NOMO-1 treated with dmso at 0.1 percent for 144 hours (cell line): ENCODE measurements around the gene DMD.
"Not testable (repeated sequence)": the region's sequence is repeated elsewhere in the genome, so short reads cannot be mapped to it uniquely, and the experiment has no call there.

Experiments
- DNase-seq: peaks from one replicate; lab custom pipeline; 2025; ENCODE audit not compliant: unreplicated experiment; lab: John Stamatoyannopoulos, UW

Gene DMD

DNA sequence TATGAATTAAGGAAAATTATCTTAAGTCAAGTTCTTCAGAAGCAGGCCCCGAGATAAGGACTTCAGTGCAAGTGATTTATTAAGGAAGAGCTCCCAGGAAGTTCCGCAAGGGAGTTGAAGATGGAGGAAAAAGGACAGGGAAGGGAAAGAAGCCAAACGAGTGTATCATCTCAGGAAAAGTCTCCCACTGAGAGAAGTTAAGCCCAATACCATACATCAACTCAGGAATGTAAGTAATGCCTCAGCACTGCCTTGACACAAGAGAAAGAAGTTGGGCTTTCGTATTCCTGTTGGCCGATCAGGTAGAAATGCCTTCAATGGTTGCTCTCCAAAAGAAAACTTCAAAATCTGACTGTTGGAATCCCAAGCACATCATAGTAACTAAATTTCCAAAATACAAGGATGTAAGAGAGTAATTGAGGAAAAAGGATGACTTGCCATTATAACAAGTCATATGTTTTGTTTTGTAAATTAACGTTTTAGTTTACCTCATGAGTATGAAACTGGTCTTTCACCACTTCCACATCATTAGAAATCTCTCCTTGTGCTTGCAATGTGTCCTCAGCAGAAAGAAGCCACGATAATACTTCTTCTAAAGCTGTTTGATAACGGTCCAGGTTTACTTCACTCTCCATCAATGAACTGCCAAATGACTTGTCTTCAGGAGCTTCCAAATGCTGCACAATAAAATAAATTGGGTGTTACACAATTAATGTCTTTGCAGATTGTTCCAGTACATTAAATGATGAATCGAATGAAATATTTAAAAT lies 566.7 kb downstream of the DMD start:
- DNase-seq = no peak

DNA sequence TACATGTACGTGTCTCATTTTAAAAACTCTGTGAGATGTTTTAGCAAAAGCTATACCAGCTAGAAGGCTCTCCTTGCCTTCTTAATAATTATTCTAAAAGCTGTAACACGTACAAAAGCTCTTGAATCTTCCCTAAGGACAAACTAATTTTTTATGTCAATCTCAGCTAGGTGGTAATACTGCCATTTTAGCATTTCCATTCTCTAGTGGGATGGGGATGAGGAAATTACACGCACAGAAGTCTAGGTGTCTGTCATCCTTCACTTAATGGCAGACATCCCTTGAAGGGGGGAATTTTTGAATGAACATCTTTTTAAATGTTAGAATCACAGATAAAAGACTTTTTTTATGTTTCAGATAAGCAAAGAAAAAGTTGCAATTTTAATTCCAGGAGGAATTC lies 569.1 kb downstream of the DMD start:
- no peak for DNase-seq

DNA sequence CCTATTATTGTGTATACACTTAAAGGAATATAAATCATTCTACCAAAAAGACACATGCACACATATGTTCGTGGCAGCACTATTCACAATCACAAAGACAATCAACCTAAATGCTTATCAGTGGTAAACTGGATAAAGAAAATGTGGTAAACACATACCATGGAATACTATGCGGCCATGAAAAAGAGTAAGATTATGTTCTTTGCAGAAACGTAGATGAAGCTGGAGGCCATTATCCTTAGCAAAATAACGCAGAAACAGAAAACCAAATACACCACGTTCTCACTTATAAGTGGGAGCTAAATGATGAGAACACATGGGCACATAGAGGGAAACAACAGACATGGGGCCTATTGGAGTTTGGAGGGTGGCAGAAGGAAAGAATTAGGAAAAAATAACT lies 593.2 kb downstream of the DMD start:
- DNase-seq = no peak

DNA sequence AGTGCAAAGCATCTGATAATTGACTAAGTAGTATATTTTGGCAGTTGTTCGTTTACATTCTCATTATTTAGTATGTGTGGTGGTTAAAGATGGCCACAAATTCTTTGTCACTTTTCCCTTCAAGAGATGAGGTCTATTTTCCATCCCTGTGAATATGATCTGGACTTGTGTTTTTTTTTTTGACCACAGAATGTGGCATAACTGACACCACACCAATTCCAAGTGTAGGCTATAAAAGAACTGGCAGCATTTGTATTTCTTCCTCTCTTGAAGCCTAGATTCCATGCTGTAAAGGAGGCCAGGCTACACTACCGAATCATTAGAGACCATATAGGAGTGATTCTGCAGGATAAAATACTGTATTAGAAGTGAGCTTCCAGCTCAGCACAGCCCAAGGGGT lies 596.6 kb downstream of the DMD start:
- DNase-seq = no peak

DNA sequence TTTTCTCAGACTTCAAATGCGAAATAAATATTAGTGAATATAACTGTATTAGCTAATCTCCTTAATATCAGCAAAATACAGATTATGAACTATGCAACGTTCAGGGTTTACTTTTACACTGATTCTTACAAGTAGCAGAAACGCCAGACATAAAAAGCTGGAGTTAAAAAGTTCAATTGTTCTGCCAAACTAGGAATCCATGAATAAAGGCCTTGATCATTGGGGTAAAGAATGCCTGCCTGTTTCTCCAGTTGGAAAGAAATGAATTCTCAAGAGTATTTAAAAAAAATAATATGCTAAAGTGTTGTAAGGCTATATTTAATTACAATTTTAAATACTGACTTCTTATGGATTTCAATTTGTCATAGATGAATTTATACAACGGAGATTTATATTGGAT lies 612.2 kb downstream of the DMD start:
- no peak for DNase-seq

DNA sequence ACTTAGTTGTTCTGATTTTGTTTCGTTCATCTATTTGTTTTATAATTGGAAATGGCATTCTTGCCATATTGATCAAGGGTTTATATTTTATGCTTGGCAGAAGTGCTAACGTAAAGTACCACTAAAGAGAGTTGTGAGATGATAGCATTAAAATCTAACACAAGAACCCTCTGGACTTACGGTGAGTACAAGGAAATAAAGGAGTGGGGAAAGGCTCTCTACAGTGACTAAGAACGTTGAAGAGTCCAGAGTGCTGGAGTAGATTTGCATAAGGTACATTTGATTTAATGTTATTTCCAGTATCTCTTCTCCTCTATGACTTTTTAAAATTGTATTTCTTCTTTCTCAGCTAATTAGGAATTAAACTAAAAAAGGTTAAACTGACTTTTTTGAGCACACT lies 612.6 kb downstream of the DMD start:
- no peak for DNase-seq

DNA sequence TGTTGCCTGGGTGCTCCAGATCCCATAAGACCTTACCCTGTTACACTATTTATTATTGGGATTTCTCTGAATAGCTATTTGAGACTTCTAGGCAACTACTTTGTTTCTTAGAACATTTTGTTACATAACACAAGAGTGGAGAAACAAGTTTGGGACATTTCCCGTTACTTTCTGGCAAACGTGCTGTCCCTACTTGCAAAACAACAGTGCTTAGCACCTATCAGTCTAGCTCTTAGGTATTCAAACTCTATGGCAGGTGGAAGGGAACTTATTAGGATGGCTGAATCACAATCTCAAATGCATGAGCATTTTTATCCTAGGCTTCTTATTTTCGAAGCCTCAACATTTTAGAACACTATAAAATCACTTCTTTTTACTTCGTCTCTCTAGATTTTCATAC lies 613.6 kb downstream of the DMD start:
- DNase-seq = no peak

DNA sequence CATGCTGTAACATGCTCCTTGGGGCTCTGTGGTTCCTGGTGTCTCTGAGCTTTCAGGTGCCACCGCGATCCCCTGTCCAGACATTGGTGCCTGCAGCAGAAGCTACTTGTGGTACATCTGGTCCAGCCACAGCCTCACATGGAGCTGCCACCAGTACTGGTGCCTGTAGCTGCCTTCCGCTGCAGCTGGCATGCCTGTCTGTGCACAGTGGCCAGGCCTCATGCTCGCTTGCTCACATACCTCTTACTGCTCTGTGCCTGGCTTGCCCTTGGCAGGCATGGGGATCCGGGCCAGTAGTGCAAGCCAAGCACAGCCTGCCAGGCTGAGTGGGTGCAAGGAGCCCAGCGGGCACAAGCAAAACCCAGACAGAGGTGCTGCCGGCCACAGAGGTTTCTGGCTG lies 618.6 kb downstream of the DMD start:
- DNase-seq = no peak

DNA sequence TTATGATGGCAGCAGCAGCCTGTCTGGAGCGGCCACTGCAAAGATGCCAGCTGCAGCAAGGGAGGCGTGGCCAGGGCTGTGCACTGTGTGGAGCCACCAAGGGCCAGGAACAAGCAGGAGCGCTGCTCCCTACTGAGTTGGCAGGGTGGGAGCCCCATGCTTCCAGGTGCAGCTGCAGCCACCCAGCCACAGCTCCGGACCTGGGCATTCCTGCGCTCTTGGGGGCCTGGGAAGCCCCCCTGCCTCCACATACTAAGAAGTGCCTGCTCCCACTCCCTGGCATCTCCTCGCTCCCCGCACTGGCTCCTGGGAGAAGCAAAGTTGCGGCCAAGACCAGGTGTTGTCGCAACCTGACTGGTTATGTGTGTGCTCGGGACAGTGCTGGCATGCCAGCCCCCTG lies 619.8 kb downstream of the DMD start:
- no peak for DNase-seq

DNA sequence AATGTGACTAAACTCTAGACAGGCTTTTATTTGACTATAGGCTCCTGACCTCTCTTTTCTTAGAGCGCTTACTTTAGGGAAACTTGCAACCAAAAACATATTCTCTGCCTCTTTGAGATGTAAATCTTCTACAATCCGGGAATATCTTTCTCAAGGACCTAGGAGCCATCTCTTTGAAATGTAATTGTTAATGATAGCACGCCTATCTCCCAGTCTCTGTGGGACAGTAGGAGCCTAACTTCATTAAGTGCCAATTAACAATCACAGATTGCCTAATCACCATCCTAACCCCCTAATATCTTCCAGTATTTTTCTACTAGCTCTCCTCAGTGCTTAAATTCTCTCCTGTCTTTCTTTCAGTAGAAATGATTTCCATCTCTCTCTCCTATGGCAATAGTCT lies 628.6 kb downstream of the DMD start:
- no peak for DNase-seq

DNA sequence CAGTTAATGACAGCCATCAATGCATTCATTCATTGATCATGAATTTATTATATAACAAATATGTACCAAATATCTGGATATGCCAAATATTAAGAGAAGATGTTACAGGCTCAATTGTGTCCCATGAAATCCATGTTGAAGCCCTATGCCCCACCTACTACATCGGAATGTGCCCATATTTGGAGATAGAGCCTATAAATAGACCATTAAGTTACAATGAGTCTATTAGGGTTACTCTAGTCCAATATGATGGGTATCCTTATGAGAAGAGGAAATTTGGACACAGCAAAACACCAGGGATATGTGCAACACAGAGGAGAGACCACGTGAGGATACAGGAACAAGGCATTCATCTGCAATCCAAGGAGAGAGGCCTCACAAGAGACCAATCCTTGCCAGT lies 634.5 kb downstream of the DMD start:
- DNase-seq = no peak

DNA sequence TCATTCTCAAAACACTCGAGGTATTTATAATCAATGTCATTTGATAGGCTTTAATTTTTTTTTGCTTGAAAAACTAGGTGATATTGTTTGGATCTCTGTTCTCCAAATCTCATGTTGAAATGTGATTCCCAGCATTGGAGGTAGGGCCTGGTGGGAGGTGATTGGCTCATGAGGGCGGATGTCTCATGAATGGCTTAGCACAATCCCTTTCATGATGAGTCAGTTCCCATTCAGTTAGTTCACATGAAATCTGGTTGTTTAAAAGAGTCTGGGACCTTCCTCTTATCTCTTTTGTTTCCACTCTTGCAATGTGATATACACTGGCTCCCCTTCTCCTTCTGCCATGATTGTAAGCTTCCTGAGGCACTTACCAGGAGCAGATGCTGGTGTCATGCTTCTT lies 638.7 kb downstream of the DMD start:
- no peak for DNase-seq

DNA sequence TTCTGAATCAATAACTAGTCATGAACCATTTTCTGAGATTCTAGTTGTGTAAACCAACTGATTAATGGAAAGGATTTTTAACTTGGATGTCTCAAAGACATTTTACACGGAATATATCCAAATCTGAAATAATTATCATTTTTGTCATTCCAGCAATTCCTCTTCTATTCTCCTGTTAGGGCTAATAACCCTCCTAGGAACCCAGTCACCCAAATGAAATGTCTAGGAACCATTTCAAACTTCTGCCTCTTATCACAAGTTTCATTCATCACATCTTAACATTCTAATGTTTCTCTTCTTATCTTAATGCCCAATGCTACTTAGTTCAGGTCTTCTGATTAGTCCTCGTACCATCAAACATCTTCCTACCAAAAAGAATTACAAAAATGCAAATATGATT lies 639.8 kb downstream of the DMD start:
- DNase-seq = no peak

DNA sequence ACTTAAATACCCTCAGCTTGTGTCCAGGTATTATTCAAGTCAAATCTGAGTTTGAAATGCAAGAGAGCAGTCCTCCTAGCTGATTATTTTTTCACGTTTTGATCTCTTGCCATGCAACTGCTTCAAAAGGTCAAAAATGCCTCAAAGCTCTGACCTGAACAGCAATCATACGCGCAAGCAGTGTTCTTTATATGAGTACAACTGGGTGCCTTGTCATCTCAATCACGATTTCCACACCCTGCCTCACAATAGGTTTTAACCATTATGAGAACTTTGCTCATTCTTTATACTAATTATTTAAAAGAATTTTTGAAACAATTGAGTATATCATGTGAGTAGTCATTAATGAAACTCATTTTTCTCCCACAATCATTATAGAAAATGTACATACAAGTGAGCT lies 649.1 kb downstream of the DMD start:
- no peak for DNase-seq

DNA sequence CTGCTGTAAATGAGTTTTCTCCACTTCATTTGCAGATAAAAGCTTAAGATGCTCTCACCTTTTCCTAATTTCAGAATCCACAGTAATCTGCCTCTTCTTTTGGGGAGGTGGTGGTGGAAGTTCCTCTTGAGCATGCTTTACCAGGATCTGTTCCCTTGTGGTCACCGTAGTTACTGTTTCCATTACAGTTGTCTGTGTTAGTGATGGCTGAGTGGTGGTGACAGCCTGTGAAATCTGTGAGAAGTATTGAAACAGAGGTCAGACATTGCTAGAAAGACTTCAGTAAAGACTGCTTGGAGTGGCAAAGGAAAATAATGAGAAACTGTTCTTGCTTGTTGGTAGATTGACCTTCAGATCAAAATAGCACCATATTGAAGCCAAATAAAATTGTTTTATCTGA lies 666.2 kb downstream of the DMD start:
- DNase-seq = no peak

DNA sequence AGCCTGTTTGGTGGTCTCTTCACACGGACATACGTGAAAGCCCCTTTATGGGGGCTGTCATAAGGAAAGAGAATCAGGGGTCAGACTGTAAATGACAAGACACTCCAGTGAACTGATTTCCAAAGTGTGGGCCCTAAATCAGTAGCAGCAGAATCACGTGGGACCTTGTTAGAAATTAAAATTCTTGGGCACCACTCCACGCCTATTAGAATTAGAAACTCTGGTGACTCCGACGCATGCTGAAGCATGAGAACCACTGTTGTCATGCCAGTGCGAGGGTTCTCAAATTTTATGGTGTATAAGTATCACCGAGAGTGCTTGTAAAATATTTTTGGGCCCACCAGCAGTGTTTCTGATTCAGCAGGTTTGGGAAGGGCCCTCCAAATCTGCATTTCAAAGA lies 672.8 kb downstream of the DMD start:
- no peak for DNase-seq

DNA sequence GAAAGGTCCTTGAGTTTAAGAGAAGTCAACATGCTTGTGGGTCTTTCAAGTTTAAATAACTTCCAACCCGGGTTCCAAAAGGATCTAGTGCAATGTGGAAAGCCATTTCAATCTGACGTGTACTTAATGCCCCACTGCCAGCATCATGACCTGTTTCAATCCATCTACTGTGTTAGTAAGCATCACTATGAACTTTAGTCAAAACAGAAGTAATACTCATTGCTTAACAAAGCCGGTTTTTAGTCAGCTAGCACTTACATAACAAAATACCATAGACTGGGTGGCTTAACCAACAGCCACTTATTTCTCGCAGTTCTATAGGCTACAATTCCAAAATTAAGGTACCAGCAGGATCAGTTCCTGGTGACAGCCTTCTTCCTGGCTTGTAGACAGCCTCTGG lies 677.5 kb downstream of the DMD start:
- DNase-seq = no peak

DNA sequence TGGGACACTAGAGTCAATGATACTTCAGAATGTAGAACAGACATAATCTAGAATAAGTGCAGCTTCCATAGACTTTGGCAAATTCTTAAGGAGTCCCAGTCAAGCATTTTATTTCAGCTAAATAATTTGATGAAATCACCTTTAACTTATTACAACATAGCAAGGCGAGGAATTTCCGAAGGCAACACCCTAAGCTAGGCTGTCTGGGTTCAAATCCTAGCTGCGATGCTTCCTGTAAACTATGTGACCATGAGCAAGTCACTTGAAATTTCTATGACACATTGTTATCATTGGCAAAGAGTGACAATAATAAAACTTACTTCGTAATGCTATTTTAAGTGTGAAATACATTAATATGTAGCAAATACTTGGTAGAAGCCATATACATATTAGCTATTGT lies 679.1 kb downstream of the DMD start:
- DNase-seq = no peak

DNA sequence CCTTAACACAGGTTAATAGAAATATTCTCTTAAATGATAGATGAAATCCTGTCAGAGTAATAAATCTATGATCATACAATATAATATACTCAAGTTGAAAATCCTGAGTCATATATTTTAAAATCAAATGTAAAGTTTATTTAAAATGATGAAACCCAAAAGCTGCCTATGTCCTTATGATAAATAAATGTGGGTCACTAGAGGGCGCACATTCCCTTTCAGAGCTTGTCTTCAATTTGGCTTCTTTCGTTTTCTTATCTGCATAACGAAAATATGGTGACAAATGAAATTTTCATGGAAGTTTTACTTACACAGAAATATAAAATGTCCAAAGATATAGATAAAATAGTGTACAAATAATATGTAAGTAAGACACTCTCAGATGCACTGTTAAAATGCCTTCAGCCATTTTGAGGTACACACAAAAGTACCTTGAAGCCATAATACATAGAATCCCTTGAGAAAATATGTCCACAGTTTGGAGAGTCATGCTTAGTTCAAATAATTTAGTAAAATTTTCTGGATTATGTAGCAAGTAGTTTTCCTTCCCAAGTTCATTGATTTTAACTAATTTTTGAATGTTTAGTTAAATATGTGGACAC lies 680.4 kb downstream of the DMD start:
- no peak for DNase-seq

DNA sequence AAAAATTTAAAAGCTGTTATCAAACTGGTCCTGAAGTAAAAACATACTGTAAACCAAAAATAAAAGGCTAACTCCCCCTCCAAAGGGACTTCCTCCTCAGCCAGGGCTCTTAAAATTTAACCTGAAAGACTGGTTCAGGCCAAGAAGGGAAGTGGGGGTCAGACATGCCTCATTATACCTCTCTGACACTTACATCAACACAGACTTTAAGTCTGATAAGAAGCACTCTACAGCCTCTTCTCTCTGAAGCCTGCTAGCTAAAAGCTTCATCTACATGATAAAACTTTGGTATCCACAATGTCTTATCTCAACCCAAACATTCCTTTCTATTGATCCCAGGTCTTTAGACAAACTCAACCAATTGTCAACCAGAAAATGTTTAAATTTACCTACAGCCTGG lies 682.9 kb downstream of the DMD start:
- DNase-seq = not testable (repeated sequence)

DNA sequence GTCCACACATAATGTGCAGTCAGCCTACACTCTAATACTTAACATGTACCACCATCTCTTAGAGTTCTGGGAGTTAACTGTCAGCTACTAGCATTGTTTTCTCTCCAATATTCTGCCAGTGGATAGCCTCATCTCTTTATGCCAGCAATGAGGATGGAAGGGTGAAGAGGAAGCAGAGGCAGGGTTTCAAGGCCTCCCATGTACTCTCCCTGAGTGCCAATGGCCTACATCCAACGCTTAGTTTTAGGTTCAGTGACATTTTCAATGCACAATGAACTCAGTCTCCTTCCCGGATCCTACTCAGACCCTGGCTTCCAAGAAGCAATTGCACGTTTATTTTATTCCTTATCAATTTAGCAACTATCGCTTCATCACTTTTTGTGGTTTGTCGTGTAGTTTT lies 686.1 kb downstream of the DMD start:
- DNase-seq = no peak

DNA sequence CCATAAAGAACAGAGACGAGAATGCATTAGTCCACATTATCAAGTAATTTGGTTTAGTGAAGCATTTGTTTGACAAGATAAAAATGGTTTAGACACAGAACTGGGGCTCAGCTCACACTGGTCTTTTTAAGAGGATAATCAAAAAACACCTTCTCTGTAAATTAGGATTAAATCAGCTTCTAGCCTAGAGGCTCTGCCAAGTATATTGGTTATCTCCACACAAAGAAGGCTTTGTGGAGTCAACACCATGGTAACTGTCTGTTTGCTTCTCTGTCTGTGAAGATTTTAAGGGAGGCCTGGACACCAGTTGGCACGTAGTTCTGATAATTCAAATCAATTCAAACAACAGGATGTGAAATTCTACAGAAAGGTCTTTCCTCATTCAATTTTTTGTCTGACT lies 687.0 kb downstream of the DMD start:
- DNase-seq = no peak

DNA sequence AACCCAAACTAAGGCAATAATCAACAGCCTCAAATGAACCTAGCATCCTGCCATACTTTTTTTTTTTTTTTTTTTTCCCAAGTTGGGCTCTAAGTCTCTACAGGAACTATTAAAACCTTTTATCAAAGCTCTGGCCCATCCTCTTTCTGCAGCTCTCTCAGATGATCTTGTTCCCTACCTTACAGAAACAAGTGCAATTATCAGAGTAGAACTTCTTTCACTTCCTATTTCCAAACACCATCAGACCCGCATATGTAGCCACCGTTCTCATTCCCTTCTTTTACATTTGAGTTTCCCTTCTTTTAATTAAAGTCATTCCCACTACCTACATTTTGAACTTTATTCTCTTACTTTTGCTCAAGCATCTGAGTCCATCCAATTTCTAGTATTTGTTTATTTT lies 690.6 kb downstream of the DMD start:
- no peak for DNase-seq
